ENCODE data around the gene HDDC3.
"Not testable (repeated sequence)": the region's sequence is repeated elsewhere in the genome, so short reads cannot be mapped to it uniquely, and the experiment has no call there.

Gene HDDC3

GRCh38 chr15:90929246-90930019 lies 2.9 kb downstream of the HDDC3 start:
- DNase-seq: no peak

- DNase-seq: not testable (repeated sequence)
These were observed 4.2 kb downstream of the HDDC3 start for GRCh38 chr15:90928106-90928505.

GRCh38 chr15:90926766-90927165 lies 5.6 kb downstream of the HDDC3 start:
- not testable (repeated sequence) for DNase-seq

GRCh38 chr15:90924375-90924774 lies 8.0 kb downstream of the HDDC3 start:
- peak in 1 of 2 experiments; percentile 15 for DNase-seq

- not testable (repeated sequence) for DNase-seq
These were observed 9.5 kb downstream of the HDDC3 start for GRCh38 chr15:90922712-90923322.

- DNase-seq: no peak
These were observed 10.5 kb downstream of the HDDC3 start for GRCh38 chr15:90921887-90922286.

GRCh38 chr15:90918835-90919234 lies 13.5 kb downstream of the HDDC3 start:
- no peak for DNase-seq

GRCh38 chr15:90918034-90918788 lies 14.1 kb downstream of the HDDC3 start:
- DNase-seq: no peak

- DNase-seq: no peak
These were observed 14.8 kb downstream of the HDDC3 start for GRCh38 chr15:90917569-90917968.

- no peak for DNase-seq
These were observed 15.9 kb downstream of the HDDC3 start for GRCh38 chr15:90916461-90916860.

- no peak for DNase-seq
These were observed 16.4 kb downstream of the HDDC3 start for GRCh38 chr15:90915808-90916440.

- DNase-seq: peak; percentile 82 to 92
These were observed 17.0 kb downstream of the HDDC3 start for GRCh38 chr15:90915216-90915807.

GRCh38 chr15:90914305-90915080 lies 17.9 kb downstream of the HDDC3 start:
- DNase-seq: peak; percentile 61 to 76

- DNase-seq: no peak
These were observed 18.9 kb downstream of the HDDC3 start for GRCh38 chr15:90913398-90913944.

- DNase-seq: no peak
These were observed 19.6 kb downstream of the HDDC3 start for GRCh38 chr15:90912770-90913075.

- no peak for DNase-seq
These were observed 20.2 kb downstream of the HDDC3 start for GRCh38 chr15:90911906-90912769.

GRCh38 chr15:90911302-90911623 lies 21.1 kb downstream of the HDDC3 start:
- DNase-seq: no peak

GRCh38 chr15:90910441-90911301 lies 21.7 kb downstream of the HDDC3 start:
- no peak for DNase-seq

- no peak for DNase-seq
These were observed 22.4 kb downstream of the HDDC3 start for GRCh38 chr15:90909976-90910375.

GRCh38 chr15:90909449-90909848 lies 22.9 kb downstream of the HDDC3 start:
- DNase-seq: not testable (repeated sequence)

Measured in NCI-H524 (cell line).